ENCODE data around the gene MYO5B.

The MYO5B gene

GRCh38 chr18:49878567-49879270 lies 316.2 kb downstream of the MYO5B start:
- H3K27me3 ChIP-seq (ENCODE audit: insufficient read depth, low read depth): no peaks in the 10 kb centered on the region
- no peak for TF ChIP-seq CTCF (conservative IDR thresholded peaks at IDR 0.05; ENCODE audit: low read depth, low read length)
- H4K20me1 ChIP-seq (ENCODE audit: insufficient read depth): no peaks in the 10 kb centered on the region
- no peak overlapping the region for H2AFZ ChIP-seq (ENCODE audit: low read depth)
- no peaks in the 10 kb centered on the region for H3K79me2 ChIP-seq (ENCODE audit: insufficient read depth, low read depth)
- H3K4me2 ChIP-seq: no peak overlapping the region
- no peak overlapping the region for H3K9ac ChIP-seq
- no peak overlapping the region for H3K27ac ChIP-seq
- no peaks in the 10 kb centered on the region for H3K4me1 ChIP-seq (ENCODE audit: low read depth, poor library complexity, severe bottlenecking)
- H3K4me3 ChIP-seq (IDR thresholded peaks at IDR 0.05; ENCODE audit: insufficient read depth, low read depth, low read length): no peak overlapping the region
- no peaks in the 10 kb centered on the region for H3K36me3 ChIP-seq (ENCODE audit: insufficient read depth)

GRCh38 chr18:49878015-49878414 lies 316.9 kb downstream of the MYO5B start:
- H3K4me1 ChIP-seq (ENCODE audit: low read depth, poor library complexity, severe bottlenecking): no peaks in the 10 kb centered on the region
- no peak overlapping the region for H2AFZ ChIP-seq (ENCODE audit: low read depth)
- no peaks in the 10 kb centered on the region for H3K27me3 ChIP-seq (ENCODE audit: insufficient read depth, low read depth)
- no peak overlapping the region for H3K4me3 ChIP-seq (IDR thresholded peaks at IDR 0.05; ENCODE audit: insufficient read depth, low read depth, low read length)
- no peak overlapping the region for H3K9ac ChIP-seq
- no peak overlapping the region for H3K4me2 ChIP-seq
- H3K79me2 ChIP-seq (ENCODE audit: insufficient read depth, low read depth): no peaks in the 10 kb centered on the region
- H3K27ac ChIP-seq: no peak overlapping the region
- TF ChIP-seq CTCF (conservative IDR thresholded peaks at IDR 0.05; ENCODE audit: low read depth, low read length): no peak
- H3K36me3 ChIP-seq (ENCODE audit: insufficient read depth): no peaks in the 10 kb centered on the region
- no peaks in the 10 kb centered on the region for H4K20me1 ChIP-seq (ENCODE audit: insufficient read depth)

- TF ChIP-seq CTCF (conservative IDR thresholded peaks at IDR 0.05; ENCODE audit: low read depth, low read length): no peak
- Histone ChIP-seq H3K9ac (no peak overlapping the region), H3K4me2 (no peak overlapping the region), H3K27me3 (ENCODE audit: insufficient read depth, low read depth) (no peaks in the 10 kb centered on the region), H3K27ac (no peak overlapping the region), H2AFZ (ENCODE audit: low read depth) (no peak overlapping the region), H3K79me2 (ENCODE audit: insufficient read depth, low read depth) (no peaks in the 10 kb centered on the region), H4K20me1 (ENCODE audit: insufficient read depth) (no peaks in the 10 kb centered on the region), H3K36me3 (ENCODE audit: insufficient read depth) (no peaks in the 10 kb centered on the region), H3K4me1 (ENCODE audit: low read depth, poor library complexity, severe bottlenecking) (no peaks in the 10 kb centered on the region), H3K4me3 (IDR thresholded peaks at IDR 0.05; ENCODE audit: insufficient read depth, low read depth, low read length) (no peak overlapping the region)
These were observed 318.4 kb downstream of the MYO5B start for GRCh38 chr18:49876536-49876935.

- no peaks in the 10 kb centered on the region for H3K27me3 ChIP-seq (ENCODE audit: insufficient read depth, low read depth)
- TF ChIP-seq CTCF (conservative IDR thresholded peaks at IDR 0.05; ENCODE audit: low read depth, low read length): no peak
- H3K4me1 ChIP-seq (ENCODE audit: low read depth, poor library complexity, severe bottlenecking): no peaks in the 10 kb centered on the region
- no peaks in the 10 kb centered on the region for H4K20me1 ChIP-seq (ENCODE audit: insufficient read depth)
- H2AFZ ChIP-seq (ENCODE audit: low read depth): no peak overlapping the region
- no peaks in the 10 kb centered on the region for H3K79me2 ChIP-seq (ENCODE audit: insufficient read depth, low read depth)
- no peak overlapping the region for H3K4me3 ChIP-seq (IDR thresholded peaks at IDR 0.05; ENCODE audit: insufficient read depth, low read depth, low read length)
- no peak overlapping the region for H3K4me2 ChIP-seq
- no peaks in the 10 kb centered on the region for H3K36me3 ChIP-seq (ENCODE audit: insufficient read depth)
- no peak overlapping the region for H3K27ac ChIP-seq
- no peak overlapping the region for H3K9ac ChIP-seq
These were observed 319.2 kb downstream of the MYO5B start for GRCh38 chr18:49875783-49876182.
